Osteoblast (primary cell): ENCODE measurements around the gene HS3ST6. TPM values are rescaled to one million over a fixed set of nuclear protein-coding genes. Genes with fewer than 3 reads are reported as not detected.
A peak's percentile ranks its signal among the peaks of the same experiment; 100 is the strongest.

Source experiments
- DNase-seq: peaks from one replicate; pipeline ENCODE4 v3.0.0; 2011; ENCODE audit warnings: low spot score, mixed read lengths; ENCODE audit not compliant: insufficient read length; ENCODE audit errors: missing footprints
- H2AFZ ChIP-seq: 2 replicates; pipeline ENCODE4 v1.6.0; 2011; ENCODE audit warnings: mild to moderate bottlenecking, low read length
- H3K27ac ChIP-seq: 2 replicates; pipeline ENCODE4 v1.5.1; 2011; ENCODE audit warnings: mild to moderate bottlenecking, low read depth, low read length, moderate library complexity
- H3K27me3 ChIP-seq: 2 replicates; pipeline ENCODE4 v1.6.0; 2012; ENCODE audit warnings: mild to moderate bottlenecking, control low read depth, inconsistent platforms, low read length, moderate library complexity; ENCODE audit not compliant: insufficient read depth
- H3K36me3 ChIP-seq: 2 replicates; pipeline ENCODE4 v1.5.1; 2011; ENCODE audit warnings: mild to moderate bottlenecking, low read length, control low read depth, moderate library complexity; ENCODE audit not compliant: insufficient read depth
- H3K4me1 ChIP-seq: 2 replicates; pipeline ENCODE4 v1.5.1; 2011; ENCODE audit warnings: mild to moderate bottlenecking, low read length, control low read depth, moderate library complexity; ENCODE audit not compliant: insufficient read depth
- H3K4me2 ChIP-seq: 2 replicates; pipeline ENCODE4 v1.6.0; 2011; ENCODE audit warnings: mild to moderate bottlenecking, low read length; ENCODE audit not compliant: insufficient read depth
- H3K4me3 ChIP-seq: fragments of 200-600 bp; sonication (generic); 3 replicates; pipeline ENCODE4 v1.5.1; 2012; ENCODE audit warnings: mild to moderate bottlenecking, low read length, inconsistent platforms; ENCODE audit not compliant: insufficient read depth
- H3K79me2 ChIP-seq: 2 replicates; pipeline ENCODE4 v1.6.0; 2012; ENCODE audit warnings: mild to moderate bottlenecking, low read length, control low read depth, inconsistent platforms; ENCODE audit not compliant: insufficient read depth
- H3K9me3 ChIP-seq: 2 replicates; pipeline ENCODE4 v1.5.1; 2011; ENCODE audit warnings: low read depth, low read length, control low read depth
- H4K20me1 ChIP-seq: 2 replicates; pipeline ENCODE4 v1.6.0; 2012; ENCODE audit warnings: mild to moderate bottlenecking, low read length, control low read depth; ENCODE audit not compliant: insufficient read depth
- CTCF ChIP-seq: IDR thresholded peaks from 2 replicates; pipeline ENCODE4 v1.5.1; 2011; ENCODE audit warnings: mild to moderate bottlenecking, low read depth, low read length, moderate library complexity; ENCODE audit errors: extremely low read depth
- total RNA-seq: library from RNA; depleted of rRNA; stranded (reverse); fragments of >200 nt; gene quantifications from 2 replicates; pipeline ENCODE4 v1.2.3, GENCODE V29; 2012

Gene HS3ST6
- total RNA-seq, 1 donor: not detected

GRCh38 chr16:1908983-1909382 lies 9.2 kb downstream of the HS3ST6 start:
- Histone ChIP-seq H3K9me3 (no peaks in the 10 kb centered on the region), H3K27me3 (peaks cover 35% of the 10 kb centered on the region), H4K20me1 (no peaks in the 10 kb centered on the region), H3K4me1 (no peaks in the 10 kb centered on the region), H3K4me3 (no peak overlapping the region), H3K4me2 (no peak overlapping the region), H3K79me2 (no peaks in the 10 kb centered on the region), H3K36me3 (no peaks in the 10 kb centered on the region), H3K27ac (no peak overlapping the region), H2AFZ (no peak overlapping the region)
- no peak for TF ChIP-seq CTCF
- peak; percentile 58 for DNase-seq

- no peak for TF ChIP-seq CTCF
- Histone ChIP-seq H3K36me3 (no peaks in the 10 kb centered on the region), H2AFZ (no peak overlapping the region), H3K4me3 (no peak overlapping the region), H4K20me1 (no peaks in the 10 kb centered on the region), H3K27me3 (peaks cover 36% of the 10 kb centered on the region), H3K27ac (no peak overlapping the region), H3K4me2 (no peak overlapping the region), H3K79me2 (no peaks in the 10 kb centered on the region), H3K4me1 (no peaks in the 10 kb centered on the region), H3K9me3 (no peaks in the 10 kb centered on the region)
- DNase-seq: peak; percentile 67
Observed at GRCh38 chr16:1908184-1908583, 10.0 kb downstream of the HS3ST6 start.

- peak; percentile 83 for DNase-seq
- peaks cover 42% of the 10 kb centered on the region for H3K27me3 ChIP-seq
- H3K4me1 ChIP-seq: no peaks in the 10 kb centered on the region
- no peak for TF ChIP-seq CTCF
- no peaks in the 10 kb centered on the region for H3K9me3 ChIP-seq
- H3K4me3 ChIP-seq: no peak overlapping the region
- no peaks in the 10 kb centered on the region for H3K36me3 ChIP-seq
- H3K4me2 ChIP-seq: no peak overlapping the region
- no peaks in the 10 kb centered on the region for H4K20me1 ChIP-seq
- no peak overlapping the region for H3K27ac ChIP-seq
- H3K79me2 ChIP-seq: no peaks in the 10 kb centered on the region
- H2AFZ ChIP-seq: no peak overlapping the region
Observed at GRCh38 chr16:1907226-1907860, 10.9 kb downstream of the HS3ST6 start.

- Histone ChIP-seq H3K27ac (no peak overlapping the region), H3K4me2 (no peak overlapping the region), H3K27me3 (peaks cover 42% of the 10 kb centered on the region), H3K4me1 (no peaks in the 10 kb centered on the region), H3K36me3 (no peaks in the 10 kb centered on the region), H4K20me1 (no peaks in the 10 kb centered on the region), H3K4me3 (no peak overlapping the region), H3K9me3 (no peaks in the 10 kb centered on the region), H2AFZ (no peak overlapping the region), H3K79me2 (no peaks in the 10 kb centered on the region)
- peak; percentile 73 for DNase-seq
- no peak for TF ChIP-seq CTCF
Observed at GRCh38 chr16:1906846-1907165, 11.4 kb downstream of the HS3ST6 start.
